Effector CD8-positive, alpha-beta T cell (primary cell): ENCODE measurements around the gene DOCK1.
"Not testable (repeated sequence)": the region's sequence is repeated elsewhere in the genome, so short reads cannot be mapped to it uniquely, and the experiment has no call there.

ENCODE experiments used
- DNase-seq: peaks from one replicate; lab custom pipeline; 2025; lab: John Stamatoyannopoulos, UW

The DOCK1 gene

DNA sequence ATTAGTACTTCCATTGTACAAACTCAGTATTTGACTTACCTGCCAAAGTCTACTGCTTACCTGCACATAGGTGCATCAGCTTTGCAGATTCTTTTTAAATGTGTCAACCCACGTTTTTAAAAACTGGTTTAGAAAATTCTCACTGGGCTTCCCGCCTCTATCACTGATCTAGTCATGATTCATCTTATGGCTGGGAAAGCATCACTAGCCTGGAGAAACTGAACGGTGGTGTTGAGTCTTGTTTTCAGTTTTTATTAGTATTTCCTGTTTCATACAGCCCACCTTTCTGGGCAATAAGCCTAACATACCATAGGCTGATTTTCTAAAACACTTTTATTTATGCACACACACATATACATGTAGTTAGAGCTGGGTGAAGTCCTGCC lies 19.7 kb downstream of the DOCK1 start:
- no peak for DNase-seq

DNA sequence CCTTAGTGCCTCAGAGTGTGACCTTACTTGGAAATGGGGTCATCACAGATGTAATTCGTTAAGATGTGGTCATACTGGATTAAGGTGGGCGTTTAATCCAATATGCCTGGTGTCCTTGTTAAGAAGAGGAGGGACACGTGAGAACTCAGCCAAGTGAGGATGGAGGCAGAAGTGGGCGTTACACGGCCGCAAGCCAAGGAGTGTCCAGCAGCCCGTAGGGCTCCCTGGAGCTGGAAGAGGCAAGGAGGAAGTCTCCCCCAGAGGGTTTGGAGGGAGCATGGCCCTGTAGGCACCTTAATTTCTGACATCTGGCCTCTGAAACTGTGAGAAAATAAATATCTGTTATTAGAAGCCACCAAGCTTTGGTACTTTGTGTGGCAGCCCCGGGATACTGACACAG lies 21.3 kb downstream of the DOCK1 start:
- no peak for DNase-seq

DNA sequence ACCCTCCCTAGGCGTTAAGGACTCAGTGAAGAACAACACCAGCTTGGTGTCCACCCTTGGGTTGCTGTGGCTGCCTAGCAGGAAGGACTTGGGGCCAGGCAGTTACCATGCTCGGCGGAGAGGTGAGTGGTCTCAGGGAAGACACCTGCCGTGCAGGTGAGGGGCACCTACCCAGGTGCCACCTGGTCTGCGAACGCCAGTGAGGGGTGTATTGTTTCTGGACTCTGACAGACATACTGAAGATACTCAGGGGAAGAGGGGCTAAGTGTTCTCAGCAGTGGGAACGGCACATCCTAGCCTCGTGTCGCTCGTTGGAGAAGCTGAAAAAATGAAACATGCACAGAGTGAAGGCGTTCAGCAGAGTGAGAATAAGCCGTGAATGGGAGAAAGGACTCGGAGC lies 22.6 kb downstream of the DOCK1 start:
- no peak for DNase-seq

GRCh38 chr10:126928274-126928673 lies 23.0 kb downstream of the DOCK1 start:
- no peak for DNase-seq

GRCh38 chr10:126929391-126929790 lies 24.2 kb downstream of the DOCK1 start:
- DNase-seq, result no peak

DNA sequence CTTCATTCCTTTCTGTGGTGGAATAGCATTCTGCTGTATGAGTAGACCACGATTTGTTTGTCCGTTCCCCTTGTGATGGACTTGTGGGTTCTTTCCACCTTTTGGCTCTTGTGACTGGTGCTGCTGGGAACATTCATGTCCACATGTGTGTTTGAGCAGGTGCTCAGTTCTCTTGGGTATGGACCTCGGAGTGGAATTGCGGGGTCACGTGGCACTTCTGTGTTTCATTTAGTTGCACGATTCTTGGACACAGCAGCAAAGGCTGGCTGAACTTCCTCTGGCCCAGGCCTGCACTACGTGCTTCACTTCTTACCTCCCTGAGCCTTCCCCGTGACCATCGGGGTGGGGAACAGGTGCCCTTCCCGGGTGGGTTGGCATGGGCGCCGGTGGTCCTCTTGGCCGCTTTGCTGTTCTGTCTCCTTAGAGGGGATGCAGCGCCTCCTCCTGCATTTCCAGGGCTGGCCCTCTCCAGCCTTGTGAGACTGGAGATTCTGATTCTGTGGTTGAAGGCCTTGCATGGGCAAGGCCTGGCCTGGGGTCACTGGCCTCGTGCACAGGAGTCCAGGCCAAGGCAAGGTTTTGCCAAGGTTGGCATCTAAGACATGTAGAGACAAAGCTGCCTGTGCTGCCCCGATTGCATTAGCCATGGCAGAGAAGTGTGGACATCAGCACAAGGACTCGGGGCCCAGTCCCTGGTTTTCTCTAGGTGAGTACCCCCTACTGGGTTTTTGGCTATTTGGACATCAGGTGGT lies 25.1 kb downstream of the DOCK1 start:
- no peak for DNase-seq

- DNase-seq, result no peak
Measured at GRCh38 chr10:126930883-126931503, 25.8 kb downstream of the DOCK1 start.

- no peak for DNase-seq
Measured at GRCh38 chr10:126931544-126931943, 26.3 kb downstream of the DOCK1 start.

GRCh38 chr10:126932516-126932915 lies 27.3 kb downstream of the DOCK1 start:
- no peak for DNase-seq

DNA sequence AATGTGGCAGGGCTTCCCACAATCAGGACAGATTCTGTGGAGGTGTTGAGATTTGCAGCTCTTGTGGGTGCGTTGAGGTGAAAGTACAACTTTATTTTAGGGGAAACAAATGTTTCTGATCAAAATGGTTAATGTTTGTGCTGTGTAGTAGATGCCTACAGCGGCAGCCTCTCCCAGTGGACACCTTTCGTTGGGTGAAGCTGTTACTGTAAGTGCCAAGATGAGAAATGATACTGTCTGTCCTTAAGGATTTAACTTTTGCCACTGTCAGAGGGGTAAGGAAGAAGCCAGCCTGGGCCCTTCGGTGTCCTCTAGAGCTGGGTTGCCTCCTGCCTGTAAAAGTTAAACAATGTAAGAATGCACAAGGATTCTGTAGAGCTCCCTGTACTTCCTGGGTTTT lies 27.9 kb downstream of the DOCK1 start:
- DNase-seq, result no peak

DNA sequence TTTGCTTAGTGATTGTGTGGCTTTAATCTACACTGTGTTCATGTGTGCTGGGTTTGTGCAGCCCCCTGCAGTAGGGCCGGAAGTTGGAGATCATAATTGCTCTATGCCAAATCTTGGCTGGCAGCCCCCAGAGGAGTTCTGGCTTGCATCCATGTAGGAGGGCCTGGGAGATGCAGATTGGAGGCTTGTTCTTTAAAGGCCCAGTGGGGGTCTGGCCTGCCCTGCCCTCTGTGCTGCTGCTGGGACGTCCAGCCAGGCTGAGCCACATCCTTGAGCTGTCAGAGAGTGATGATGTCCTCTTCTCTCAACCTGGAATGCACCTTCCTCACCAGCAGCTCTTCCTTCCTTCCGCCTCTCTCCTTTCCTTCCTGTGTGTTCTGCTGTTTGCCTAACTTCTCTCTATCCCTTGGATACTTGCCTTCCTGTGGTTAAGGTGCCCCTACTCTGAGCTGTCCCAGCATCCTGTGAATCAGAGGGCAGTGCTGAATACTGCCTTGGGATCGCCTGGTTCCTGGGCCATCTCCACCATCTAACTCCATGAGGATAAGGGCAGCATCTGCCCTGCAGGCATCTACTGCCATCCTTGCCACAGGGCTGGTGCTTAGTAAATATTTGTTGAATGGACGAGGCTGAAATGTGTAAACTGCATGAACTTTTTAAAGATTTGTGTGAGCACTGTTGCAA lies 30.2 kb downstream of the DOCK1 start:
- no peak for DNase-seq

DNA sequence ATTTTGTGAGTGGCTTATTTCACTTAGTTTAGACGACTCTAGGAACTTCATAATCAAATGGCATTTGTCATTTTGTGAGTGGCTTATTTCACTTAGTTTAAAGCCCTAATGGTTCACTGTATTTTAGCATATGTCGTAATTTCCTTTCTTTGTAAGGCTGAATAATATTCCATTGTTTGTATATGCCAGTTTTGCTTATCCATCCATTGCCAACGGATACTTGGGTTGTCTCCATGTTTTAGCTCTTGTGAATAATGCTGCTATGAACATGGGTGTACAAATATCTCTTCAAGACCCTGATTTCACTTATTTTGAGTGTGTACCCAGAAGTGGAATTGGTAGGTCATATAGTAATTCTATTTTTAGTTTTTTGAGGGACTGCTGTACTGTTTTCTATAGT lies 31.8 kb downstream of the DOCK1 start:
- no peak for DNase-seq

GRCh38 chr10:126938121-126938520 lies 32.9 kb downstream of the DOCK1 start:
- DNase-seq, result not testable (repeated sequence)

GRCh38 chr10:126939706-126940105 lies 34.5 kb downstream of the DOCK1 start:
- no peak for DNase-seq

DNA sequence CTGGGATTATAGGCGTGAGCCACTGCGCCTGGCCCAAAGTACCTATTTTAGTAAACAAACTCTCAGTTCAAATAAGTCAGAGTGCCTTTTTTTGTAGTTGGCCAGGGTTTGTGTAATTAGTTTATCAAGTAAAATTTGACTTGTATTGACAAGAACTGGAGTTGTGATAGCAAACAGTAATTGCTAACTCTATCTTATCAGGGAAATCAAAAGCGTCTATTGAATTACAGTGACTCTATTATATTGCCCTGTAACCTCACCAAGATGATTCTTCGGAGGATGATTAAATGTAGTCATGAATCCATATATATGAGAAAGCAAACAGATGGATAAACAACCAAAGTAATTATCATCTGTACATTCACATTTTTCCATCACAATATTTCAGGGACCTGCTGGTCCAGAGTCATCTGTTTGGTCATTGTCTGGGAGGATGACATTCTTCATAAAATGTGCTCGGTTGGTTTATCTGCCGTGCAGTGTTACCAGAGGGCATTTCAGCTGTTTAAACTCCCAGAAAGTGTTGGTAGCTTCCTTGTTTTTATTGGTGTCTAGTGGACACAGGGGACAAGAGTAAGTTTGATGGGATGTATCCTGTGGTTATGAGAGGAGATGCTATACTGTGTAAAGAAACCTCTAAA lies 35.6 kb downstream of the DOCK1 start:
- DNase-seq, result no peak

DNA sequence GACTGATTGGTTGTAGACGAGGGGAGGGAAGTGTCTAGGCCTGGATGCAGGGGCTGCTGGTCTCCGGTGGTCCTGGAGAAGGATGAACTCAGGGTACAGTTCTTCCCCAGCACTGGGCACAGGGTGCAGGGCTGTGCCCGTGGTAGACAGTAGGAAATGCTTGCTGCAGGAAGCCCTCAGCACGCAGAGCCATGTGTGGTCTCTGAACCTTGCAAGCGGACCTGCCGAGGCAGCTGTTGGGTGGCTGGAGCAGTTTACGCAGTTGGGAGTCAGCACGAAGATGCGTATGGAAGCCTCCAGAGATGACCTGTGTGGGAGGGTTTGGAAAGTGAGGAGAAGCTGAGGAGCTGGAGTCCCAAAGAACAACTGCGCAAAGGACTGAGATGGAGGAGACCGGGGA lies 39.0 kb downstream of the DOCK1 start:
- no peak for DNase-seq

DNA sequence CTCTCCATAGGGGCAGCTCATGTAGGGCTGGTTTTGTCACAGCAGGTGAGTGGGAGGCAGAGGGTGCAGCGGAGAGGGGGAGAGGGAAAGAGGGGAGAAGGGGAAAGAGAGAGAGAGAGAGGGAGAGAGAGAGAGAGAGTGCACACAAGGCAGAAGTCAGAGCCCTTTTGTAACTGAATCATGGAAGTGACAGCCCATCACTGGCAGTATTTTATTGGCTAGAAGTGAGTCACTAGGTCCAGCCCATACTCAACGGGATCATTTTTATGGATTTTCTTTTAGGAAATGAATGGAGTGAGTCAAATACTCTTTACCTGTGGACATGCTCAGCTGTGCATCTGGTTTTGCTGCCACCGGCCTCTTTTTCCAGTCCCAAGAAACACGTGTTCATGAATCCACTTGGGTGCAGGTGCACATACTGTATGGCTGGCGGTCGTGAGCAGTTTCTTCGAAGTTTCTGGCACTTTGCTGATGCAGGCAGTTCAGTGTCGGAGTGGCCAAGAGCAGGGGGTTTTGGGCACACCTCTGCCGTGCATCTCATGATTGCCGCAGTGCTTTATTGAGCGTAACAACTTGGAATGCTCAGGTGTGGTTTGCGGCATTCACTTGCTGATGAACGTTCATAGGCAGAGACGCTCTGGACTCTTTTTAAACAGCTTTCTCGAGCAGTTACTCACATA lies 40.3 kb downstream of the DOCK1 start:
- DNase-seq, result no peak

GRCh38 chr10:126946746-126947145 lies 41.5 kb downstream of the DOCK1 start:
- no peak for DNase-seq

GRCh38 chr10:126948355-126949160 lies 43.3 kb downstream of the DOCK1 start:
- no peak for DNase-seq

GRCh38 chr10:126949161-126949503 lies 43.9 kb downstream of the DOCK1 start:
- no peak for DNase-seq

- no peak for DNase-seq
Measured at GRCh38 chr10:126950401-126951105, 45.3 kb downstream of the DOCK1 start.
